Liver (tissue), 3 donors: ENCODE data around the gene CCDC120.
A peak's percentile ranks its signal among the peaks of the same experiment; 100 is the strongest.

ENCODE experiments used
- ATF3 ChIP-seq: IDR thresholded peaks from 2 replicates; pipeline ENCODE4 v1.6.1; 2016; ENCODE audit warnings: antibody characterized with exemption
- CTCF ChIP-seq: fragments of 150-350 bp; IDR thresholded peaks from 2 replicates; pipeline ENCODE4 v1.5.1; 2017; ENCODE audit warnings: improper control_type of control experiment, low read depth, low read length; ENCODE audit not compliant: missing input control
- HNF4A ChIP-seq, 2 donors: conservative IDR thresholded peaks; 2 replicates each; pipeline ENCODE4 v1.6.1; 2016; ENCODE audit warnings: antibody characterized with exemption in 2 of 2, mild to moderate bottlenecking in 2 of 2
- MAX ChIP-seq: IDR thresholded peaks from 2 replicates; pipeline ENCODE4 v1.6.1; 2016; ENCODE audit warnings: antibody characterized with exemption
- NR2F2 ChIP-seq: IDR thresholded peaks from 2 replicates; pipeline ENCODE4 v1.6.1; 2016; ENCODE audit warnings: antibody characterized with exemption
- RAD21 ChIP-seq, 2 donors: IDR thresholded peaks; 2 replicates each; pipeline ENCODE4 v1.6.1; 2016; ENCODE audit warnings: antibody characterized with exemption in 2 of 2, mild to moderate bottlenecking in 2 of 2
- REST ChIP-seq: IDR thresholded peaks from 2 replicates; pipeline ENCODE4 v1.6.1; 2016; ENCODE audit warnings: antibody characterized with exemption, mild to moderate bottlenecking
- TAF1 ChIP-seq: conservative IDR thresholded peaks from 2 replicates; pipeline ENCODE4 v1.6.1; 2016; ENCODE audit warnings: antibody characterized with exemption, mild to moderate bottlenecking
- YY1 ChIP-seq: IDR thresholded peaks from 2 replicates; pipeline ENCODE4 v1.6.1; 2016; ENCODE audit warnings: antibody characterized with exemption, mild to moderate bottlenecking
- ZBTB33 ChIP-seq: IDR thresholded peaks from 2 replicates; pipeline ENCODE4 v1.6.1; 2016; ENCODE audit warnings: antibody characterized with exemption
- donor health status: healthy.
- donor health status: healthy.

GRCh38 chrX:49073601-49074575, 15.1 kb downstream of the CCDC120 start, which contains the start of gene PRAF2:
- TF ChIP-seq TAF1, result no peak
- peak; percentile 10 for TF ChIP-seq CTCF
- TF ChIP-seq REST, result peak; percentile 53
- peak; percentile 84 for TF ChIP-seq YY1
- TF ChIP-seq RAD21 (IDR thresholded peaks at IDR 0.05), result peak in 1 of 2 donors; percentile 24
- peak; percentile 43 for TF ChIP-seq NR2F2
- no peak for TF ChIP-seq ATF3
- peak; percentile 87 for TF ChIP-seq MAX
- no peak for TF ChIP-seq ZBTB33
- no peak for TF ChIP-seq HNF4A (conservative IDR thresholded peaks at IDR 0.05)
